ENCODE data around the gene DNAJB11. TPM values are rescaled to one million over a fixed set of nuclear protein-coding genes. Genes with fewer than 3 reads are reported as not detected.
A peak's percentile ranks its signal among the peaks of the same experiment; 100 is the strongest.

The DNAJB11 gene
- total and polyA plus RNA-seq, 2 experiments from 2014 or later, result 47.4 to 144 TPM

- TF ChIP-seq CTCF (IDR thresholded peaks at IDR 0.05; ENCODE audit: low read depth, low read length), result no peak
- DNase-seq (ENCODE audit: low read depth in 1 of 2, low spot score in 1 of 2), result no peak
- no peaks in the 10 kb centered on the region for H3K4me1 ChIP-seq (ENCODE audit: low read depth)
- H3K27me3 ChIP-seq, result no peaks in the 10 kb centered on the region
- no peaks in the 10 kb centered on the region for H3K36me3 ChIP-seq
- H3K4me3 ChIP-seq, result no peak overlapping the region
- no peak overlapping the region for H3K27ac ChIP-seq
- H3K9me3 ChIP-seq (ENCODE audit: low read depth), result no peaks in the 10 kb centered on the region
These were observed 35.3 kb downstream of the DNAJB11 start for GRCh38 chr3:186605561-186606545.

- H3K36me3 ChIP-seq, result no peaks in the 10 kb centered on the region
- no peaks in the 10 kb centered on the region for H3K27me3 ChIP-seq
- TF ChIP-seq CTCF (IDR thresholded peaks at IDR 0.05; ENCODE audit: low read depth, low read length), result no peak
- H3K27ac ChIP-seq, result no peak overlapping the region
- no peaks in the 10 kb centered on the region for H3K9me3 ChIP-seq (ENCODE audit: low read depth)
- H3K4me1 ChIP-seq (ENCODE audit: low read depth), result no peaks in the 10 kb centered on the region
- no peak for DNase-seq (ENCODE audit: low read depth in 1 of 2, low spot score in 1 of 2)
- H3K4me3 ChIP-seq, result no peak overlapping the region
These were observed 38.2 kb downstream of the DNAJB11 start for GRCh38 chr3:186608624-186609215.

DNA sequence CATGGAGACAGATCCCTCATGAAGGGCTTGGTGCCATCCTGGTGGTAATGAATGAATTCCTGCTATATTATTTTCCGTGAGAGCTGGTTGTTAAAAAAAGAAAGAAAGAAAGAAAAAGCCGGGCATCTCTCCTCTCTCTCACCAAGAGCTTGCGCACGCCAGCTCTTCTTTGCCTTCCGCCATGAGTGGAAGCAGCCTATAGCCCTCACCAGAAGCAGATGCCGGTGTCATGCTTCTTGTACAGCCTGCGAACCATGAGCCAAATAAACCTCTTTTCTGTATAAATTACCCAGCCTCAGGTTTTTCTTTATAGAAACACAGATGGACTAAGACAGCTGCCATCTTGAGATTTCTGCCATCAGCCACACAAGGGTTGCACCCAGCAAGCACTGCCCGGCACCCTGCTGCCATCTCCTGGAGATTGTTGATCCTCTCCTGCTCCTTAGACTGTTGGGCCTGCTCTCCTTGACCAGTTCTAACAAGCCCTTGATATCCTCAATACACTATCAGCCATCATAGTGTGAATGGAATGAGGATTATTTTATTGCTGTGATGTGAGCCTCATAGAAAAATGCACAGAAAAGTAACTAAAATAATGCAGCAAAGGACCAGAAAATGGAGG, 38.8 kb downstream of the DNAJB11 start:
- peak in 1 of 2 donors; percentile 41 for DNase-seq (ENCODE audit: low read depth in 1 of 2, low spot score in 1 of 2)
- Histone ChIP-seq H3K4me3 (no peak overlapping the region), H3K27ac (no peak overlapping the region), H3K9me3 (ENCODE audit: low read depth) (no peaks in the 10 kb centered on the region), H3K4me1 (ENCODE audit: low read depth) (no peaks in the 10 kb centered on the region), H3K36me3 (no peaks in the 10 kb centered on the region), H3K27me3 (no peaks in the 10 kb centered on the region)
- TF ChIP-seq CTCF (IDR thresholded peaks at IDR 0.05; ENCODE audit: low read depth, low read length), result peak; percentile 37

- no peaks in the 10 kb centered on the region for H3K27me3 ChIP-seq
- no peak overlapping the region for H3K27ac ChIP-seq
- H3K36me3 ChIP-seq, result no peaks in the 10 kb centered on the region
- no peak for TF ChIP-seq CTCF (IDR thresholded peaks at IDR 0.05; ENCODE audit: low read depth, low read length)
- H3K9me3 ChIP-seq (ENCODE audit: low read depth), result no peaks in the 10 kb centered on the region
- peaks cover 3% of the 10 kb centered on the region for H3K4me1 ChIP-seq (ENCODE audit: low read depth)
- H3K4me3 ChIP-seq, result no peak overlapping the region
- no peak for DNase-seq (ENCODE audit: low read depth in 1 of 2, low spot score in 1 of 2)
These were observed 41.5 kb downstream of the DNAJB11 start for GRCh38 chr3:186612065-186612464.

DNA sequence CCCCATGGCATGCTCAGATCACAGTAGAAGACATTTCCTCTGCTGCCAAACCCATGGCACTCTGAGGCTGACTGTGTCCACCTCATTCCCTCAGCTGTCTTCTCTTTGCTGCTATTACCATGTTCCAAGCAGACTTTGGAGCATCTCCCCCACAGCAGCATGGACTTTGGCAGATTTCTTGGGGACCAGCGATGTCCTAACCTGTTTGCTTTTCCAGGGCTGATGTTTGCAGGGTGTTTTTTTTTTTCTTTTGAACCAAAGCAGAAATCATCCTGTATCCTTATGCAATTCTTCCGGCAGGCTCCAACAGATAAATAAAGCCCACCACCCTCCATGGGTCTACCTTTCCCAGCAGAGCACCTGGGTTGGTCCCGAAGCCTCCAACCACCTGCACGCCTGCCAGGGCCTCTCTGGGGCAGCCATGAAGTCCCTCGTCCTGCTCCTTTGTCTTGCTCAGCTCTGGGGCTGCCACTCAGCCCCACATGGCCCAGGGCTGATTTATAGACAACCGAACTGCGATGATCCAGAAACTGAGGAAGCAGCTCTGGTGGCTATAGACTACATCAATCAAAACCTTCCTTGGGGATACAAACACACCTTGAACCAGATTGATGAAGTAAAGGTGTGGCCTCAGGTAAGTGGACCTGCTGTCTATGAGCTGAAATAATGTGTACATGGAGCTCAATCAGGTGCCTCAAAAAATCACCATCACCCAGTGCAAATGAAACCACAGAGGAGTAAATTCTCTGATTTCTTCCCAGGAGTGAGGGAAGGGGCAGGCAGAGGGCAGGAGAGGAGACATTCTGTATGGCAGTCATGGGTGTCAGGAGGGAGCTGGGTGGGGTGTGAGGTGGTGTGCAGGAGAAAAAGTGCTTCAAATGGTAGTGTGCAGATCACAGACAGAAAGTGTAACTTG, 42.5 kb downstream of the DNAJB11 start, which contains the start of gene AHSG:
AHSG (plus strand) TSS at position 340 of the 916 bp plus-strand sequence; CDS start at position 422, 82 bp downstream.
- Histone ChIP-seq H3K4me3 (no peak within 1 kb of the TSS), H3K4me1 (ENCODE audit: low read depth) (peaks cover 3% of the 10 kb centered on the region), H3K36me3 (no peaks in the 10 kb centered on the region), H3K27ac (no peak within 1 kb of the TSS), H3K9me3 (ENCODE audit: low read depth) (no peaks in the 10 kb centered on the region), H3K27me3 (peaks cover 9% of the 10 kb centered on the region)
- TF ChIP-seq CTCF (IDR thresholded peaks at IDR 0.05; ENCODE audit: low read depth, low read length), result no peak
- no peak for DNase-seq (ENCODE audit: low read depth in 1 of 2, low spot score in 1 of 2)
